Muscle of leg (tissue), 11 donors: Measurements from ENCODE around the gene BRDT. TPM values are rescaled to one million over a fixed set of nuclear protein-coding genes. Genes with fewer than 3 reads are reported as not detected.
"Not testable (repeated sequence)": the region's sequence is repeated elsewhere in the genome, so short reads cannot be mapped to it uniquely, and the experiment has no call there.

Experiments
- DNase-seq: peaks from one replicate; pipeline ENCODE4 v3.0.0; 2013
- H3K27ac ChIP-seq: one replicate; pipeline ENCODE4 v1.5.1; 2013; ENCODE audit warnings: mild to moderate bottlenecking, low read length, control low read depth
- H3K27me3 ChIP-seq: one replicate; pipeline ENCODE4 v1.6.1; 2013; ENCODE audit warnings: low read length; ENCODE audit not compliant: control insufficient read depth, insufficient read depth
- H3K36me3 ChIP-seq: one replicate; pipeline ENCODE4 v1.6.1; 2013; ENCODE audit warnings: low read length; ENCODE audit not compliant: control insufficient read depth, insufficient read depth
- H3K4me1 ChIP-seq: one replicate; pipeline ENCODE4 v1.6.1; 2013; ENCODE audit warnings: low read length; ENCODE audit not compliant: control insufficient read depth, insufficient read depth
- H3K4me3 ChIP-seq: one replicate; pipeline ENCODE4 v1.5.1; 2013; ENCODE audit warnings: low read length, control low read depth
- H3K9me3 ChIP-seq: replicated peaks from 2 replicates; pipeline ENCODE4 v1.6.1; 2013; ENCODE audit warnings: low read depth, low read length; ENCODE audit not compliant: control insufficient read depth
- WGBS: methylation state at CpG from one replicate; pipeline ENCODE4 v1.1.5; 2013; ENCODE audit warnings: missing lambda C conversion rate; ENCODE audit not compliant: insufficient coverage; 5-methylcytosine and 5-hydroxymethylcytosine counted together
- polyA plus RNA-seq, 8 donors: library from polyadenylated mRNA; unstranded; fragments of 120-200 nt; gene quantifications; one replicate each; pipeline versions ENCODE4 v1.2.1 to v1.2.3, GENCODE V29; 2013; ENCODE audit warnings: inconsistent platforms in 1 of 8, low replicate concordance in 1 of 8; ENCODE audit not compliant: insufficient read length in 8 of 8, insufficient read depth in 1 of 8
- total RNA-seq: library from RNA; stranded (reverse); fragments of 120-200 nt; gene quantifications from one replicate; pipeline ENCODE4 v1.2.4, GENCODE V29; 2013

BRDT gene
- total and polyA plus RNA-seq, 9 donors, result 0.23 to 1.0 TPM; not detected in 7

GRCh38 chr1:91979383-91979782, 30.2 kb downstream of the BRDT start:
- H3K36me3 ChIP-seq, result no peaks in the 10 kb centered on the region
- DNase-seq, result no peak
- WGBS, result 100% methylated on average over 2 of the region's 7 CpGs

DNA sequence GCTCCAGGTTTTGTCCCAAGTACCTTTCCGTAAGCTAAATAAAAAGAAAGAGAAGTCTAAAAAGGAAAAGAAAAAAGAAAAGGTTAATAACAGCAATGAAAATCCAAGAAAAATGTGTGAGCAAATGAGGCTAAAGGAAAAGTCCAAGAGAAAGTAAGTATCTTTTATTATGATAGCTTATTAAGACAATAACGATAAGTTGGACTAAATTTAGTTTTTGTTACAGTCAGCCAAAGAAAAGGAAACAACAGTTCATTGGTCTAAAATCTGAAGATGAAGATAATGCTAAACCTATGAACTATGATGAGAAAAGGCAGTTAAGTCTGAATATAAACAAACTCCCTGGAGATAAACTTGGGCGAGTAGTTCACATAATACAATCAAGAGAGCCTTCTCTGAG, 31.5 kb downstream of the BRDT start:
- Histone ChIP-seq H3K9me3 (no peaks in the 10 kb centered on the region), H3K4me3 (no peak overlapping the region), H3K4me1 (no peaks in the 10 kb centered on the region), H3K27me3 (no peaks in the 10 kb centered on the region), H3K27ac (no peak overlapping the region), H3K36me3 (no peaks in the 10 kb centered on the region)
- no CpG with 5 or more reads among the region's 3 CpGs for WGBS
- no peak for DNase-seq

More at GRCh38 chr1:91979383-91979782, 30.2 kb downstream of the BRDT start:
- no peaks in the 10 kb centered on the region for H3K4me1 ChIP-seq
- H3K27me3 ChIP-seq, result no peaks in the 10 kb centered on the region
- no peaks in the 10 kb centered on the region for H3K9me3 ChIP-seq
- no peak overlapping the region for H3K27ac ChIP-seq
- no peak overlapping the region for H3K4me3 ChIP-seq

DNA sequence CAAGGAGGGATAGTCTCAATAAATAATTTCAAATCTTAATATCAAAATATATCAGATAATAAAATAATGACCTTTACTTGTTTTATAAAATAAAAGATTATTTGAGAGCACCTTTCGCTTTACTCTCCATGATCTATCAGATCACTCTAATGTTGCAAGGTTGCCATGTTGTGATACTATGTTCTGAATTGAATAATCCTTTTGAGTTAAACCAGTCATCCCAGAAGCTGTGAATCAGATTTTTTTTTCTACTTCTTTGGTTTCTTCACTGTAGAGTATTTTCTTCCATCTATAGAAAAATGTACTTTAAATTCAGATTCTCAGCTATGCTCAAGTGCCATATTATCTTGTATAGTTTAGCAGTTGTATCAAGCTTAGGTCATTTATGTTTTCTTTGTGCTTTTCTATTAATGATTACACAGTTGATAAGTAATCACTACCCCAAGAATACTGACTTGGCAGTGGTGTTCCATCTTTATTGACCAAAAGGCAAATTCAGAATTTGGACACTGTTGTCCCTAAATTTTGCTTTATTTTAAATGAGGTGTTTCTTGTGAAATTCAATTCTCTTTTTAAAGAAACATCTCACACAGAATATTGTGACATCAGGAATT, 32.9 kb downstream of the BRDT start:
- no peaks in the 10 kb centered on the region for H3K9me3 ChIP-seq
- WGBS, result no CpG with 5 or more reads among the region's 1 CpG
- no peak for DNase-seq
- H3K4me1 ChIP-seq, result no peaks in the 10 kb centered on the region
- no peaks in the 10 kb centered on the region for H3K27me3 ChIP-seq
- H3K27ac ChIP-seq, result no peak overlapping the region
- no peaks in the 10 kb centered on the region for H3K36me3 ChIP-seq
- no peak overlapping the region for H3K4me3 ChIP-seq

GRCh38 chr1:91993256-91993655, 44.1 kb downstream of the BRDT start:
- Histone ChIP-seq H3K27ac (no peak overlapping the region), H3K4me1 (no peaks in the 10 kb centered on the region), H3K4me3 (no peak overlapping the region), H3K27me3 (no peaks in the 10 kb centered on the region), H3K9me3 (no peaks in the 10 kb centered on the region), H3K36me3 (no peaks in the 10 kb centered on the region)
- DNase-seq, result no peak
- no CpG with 5 or more reads among the region's 1 CpG for WGBS

DNA sequence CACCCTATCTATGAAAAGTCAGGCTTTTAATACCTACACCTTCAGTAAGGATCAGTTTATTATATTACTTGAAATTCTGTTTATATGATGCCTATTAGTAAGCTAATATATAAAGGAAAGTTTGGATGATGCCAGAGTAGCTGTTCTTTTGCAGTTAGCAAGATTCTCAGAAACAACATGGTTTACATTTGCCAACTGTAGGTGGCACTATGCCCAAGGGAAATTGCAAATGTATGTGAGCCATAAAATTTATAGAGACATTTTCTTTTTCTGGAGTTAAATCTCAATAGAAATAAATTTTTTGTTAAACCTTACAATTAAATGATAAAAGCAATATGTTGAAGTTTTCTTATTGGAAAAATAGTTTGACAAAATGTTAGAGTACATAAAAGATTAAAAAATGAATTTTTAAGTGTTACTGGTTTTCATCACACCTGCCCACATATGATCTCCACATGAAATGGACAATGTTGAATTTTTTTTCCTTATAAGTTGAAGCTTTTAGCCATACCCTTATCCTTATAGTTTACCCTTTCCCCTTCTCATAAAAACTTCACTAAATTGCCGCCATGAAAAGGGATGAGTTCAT, 48.5 kb downstream of the BRDT start:
- Histone ChIP-seq H3K4me1 (no peaks in the 10 kb centered on the region), H3K36me3 (no peaks in the 10 kb centered on the region), H3K9me3 (no peaks in the 10 kb centered on the region), H3K27ac (no peak overlapping the region), H3K4me3 (no peak overlapping the region), H3K27me3 (no peaks in the 10 kb centered on the region)
- DNase-seq, result peak; percentile 29
- no CpG with 5 or more reads among the region's 1 CpG for WGBS

- Histone ChIP-seq H3K4me3 (no peak overlapping the region), H3K27me3 (no peaks in the 10 kb centered on the region), H3K36me3 (no peaks in the 10 kb centered on the region), H3K4me1 (no peaks in the 10 kb centered on the region), H3K9me3 (no peaks in the 10 kb centered on the region), H3K27ac (no peak overlapping the region)
- no peak for DNase-seq
These were observed 54.9 kb downstream of the BRDT start for GRCh38 chr1:92004129-92004528.

- no peak overlapping the region for H3K4me3 ChIP-seq
- no peaks in the 10 kb centered on the region for H3K27me3 ChIP-seq
- no peaks in the 10 kb centered on the region for H3K36me3 ChIP-seq
- H3K9me3 ChIP-seq, result no peaks in the 10 kb centered on the region
- no peak for DNase-seq
- H3K27ac ChIP-seq, result no peak overlapping the region
- H3K4me1 ChIP-seq, result no peaks in the 10 kb centered on the region
These were observed 64.7 kb downstream of the BRDT start for GRCh38 chr1:92013923-92014322.

GRCh38 chr1:92016720-92017316, 67.6 kb downstream of the BRDT start:
- Histone ChIP-seq H3K36me3 (no peaks in the 10 kb centered on the region), H3K4me3 (no peak overlapping the region), H3K27ac (no peak overlapping the region), H3K27me3 (no peaks in the 10 kb centered on the region), H3K9me3 (no peaks in the 10 kb centered on the region), H3K4me1 (no peaks in the 10 kb centered on the region)
- no peak for DNase-seq
- 76% methylated on average over 3 of the region's 5 CpGs for WGBS

GRCh38 chr1:92017656-92018055, 68.5 kb downstream of the BRDT start:
- no peaks in the 10 kb centered on the region for H3K27me3 ChIP-seq

GRCh38 chr1:92026042-92026441, 76.8 kb downstream of the BRDT start:
- WGBS, result 97% methylated on average over 23 of the region's 29 CpGs
- not testable (repeated sequence) for H3K9me3 ChIP-seq, DNase-seq, H3K4me1 ChIP-seq, H3K27me3 ChIP-seq, H3K27ac ChIP-seq, H3K36me3 ChIP-seq, H3K4me3 ChIP-seq

More at GRCh38 chr1:92017656-92018055, 68.5 kb downstream of the BRDT start:
- no CpG with 5 or more reads among the region's 2 CpGs for WGBS
- Histone ChIP-seq H3K4me3 (no peak overlapping the region), H3K27ac (no peak overlapping the region), H3K36me3 (no peaks in the 10 kb centered on the region), H3K4me1 (no peaks in the 10 kb centered on the region), H3K9me3 (no peaks in the 10 kb centered on the region)
- no peak for DNase-seq
